Rectal smooth muscle tissue (tissue), 1 donor: ENCODE data around the gene NBPF3.
"Not testable (repeated sequence)": the region's sequence is repeated elsewhere in the genome, so short reads cannot be mapped to it uniquely, and the experiment has no call there.

Source experiments
- H3K27ac ChIP-seq: one replicate; pipeline ENCODE4 v1.7.0; 2013; ENCODE audit warnings: low read depth, low read length, inconsistent platforms
- H3K27me3 ChIP-seq: one replicate; pipeline ENCODE4 v1.7.0; 2013; ENCODE audit warnings: low read length; ENCODE audit not compliant: control insufficient read depth, insufficient read depth
- H3K36me3 ChIP-seq: one replicate; pipeline ENCODE4 v1.7.0; 2013; ENCODE audit warnings: low read length; ENCODE audit not compliant: control insufficient read depth, insufficient read depth
- H3K4me1 ChIP-seq: one replicate; pipeline ENCODE4 v1.7.0; 2013; ENCODE audit warnings: low read length; ENCODE audit not compliant: control insufficient read depth, insufficient read depth
- H3K4me3 ChIP-seq: one replicate; pipeline ENCODE4 v1.7.0; 2013; ENCODE audit warnings: low read length
- H3K9ac ChIP-seq: one replicate; pipeline ENCODE4 v1.7.0; 2013; ENCODE audit warnings: low read length

NBPF3 gene

DNA sequence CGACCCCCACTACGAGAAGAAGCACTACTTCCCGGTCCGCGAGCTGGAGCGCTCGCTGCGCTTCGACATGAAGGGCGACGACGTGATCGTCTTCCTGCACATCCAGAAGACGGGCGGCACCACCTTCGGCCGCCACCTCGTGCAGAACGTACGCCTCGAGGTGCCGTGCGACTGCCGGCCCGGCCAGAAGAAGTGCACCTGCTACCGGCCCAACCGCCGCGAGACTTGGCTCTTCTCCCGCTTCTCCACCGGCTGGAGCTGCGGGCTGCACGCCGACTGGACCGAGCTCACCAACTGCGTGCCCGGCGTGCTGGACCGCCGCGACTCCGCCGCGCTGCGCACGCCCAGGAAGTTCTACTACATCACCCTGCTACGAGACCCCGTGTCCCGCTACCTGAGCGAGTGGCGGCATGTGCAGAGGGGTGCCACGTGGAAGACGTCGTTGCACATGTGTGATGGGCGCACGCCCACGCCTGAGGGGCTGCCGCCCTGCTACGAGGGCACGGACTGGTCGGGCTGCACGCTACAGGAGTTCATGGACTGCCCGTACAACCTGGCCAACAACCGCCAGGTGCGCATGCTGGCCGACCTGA lies 11.4 kb upstream of the NBPF3 start:
- H3K4me1 ChIP-seq, H3K36me3 ChIP-seq, H3K27ac ChIP-seq, H3K4me3 ChIP-seq, H3K9ac ChIP-seq, H3K27me3 ChIP-seq: not testable (repeated sequence)

GRCh38 chr1:21429210-21429609 lies 10.7 kb upstream of the NBPF3 start:
- H3K27ac ChIP-seq, H3K9ac ChIP-seq, H3K4me1 ChIP-seq, H3K36me3 ChIP-seq, H3K4me3 ChIP-seq, H3K27me3 ChIP-seq: not testable (repeated sequence)

DNA sequence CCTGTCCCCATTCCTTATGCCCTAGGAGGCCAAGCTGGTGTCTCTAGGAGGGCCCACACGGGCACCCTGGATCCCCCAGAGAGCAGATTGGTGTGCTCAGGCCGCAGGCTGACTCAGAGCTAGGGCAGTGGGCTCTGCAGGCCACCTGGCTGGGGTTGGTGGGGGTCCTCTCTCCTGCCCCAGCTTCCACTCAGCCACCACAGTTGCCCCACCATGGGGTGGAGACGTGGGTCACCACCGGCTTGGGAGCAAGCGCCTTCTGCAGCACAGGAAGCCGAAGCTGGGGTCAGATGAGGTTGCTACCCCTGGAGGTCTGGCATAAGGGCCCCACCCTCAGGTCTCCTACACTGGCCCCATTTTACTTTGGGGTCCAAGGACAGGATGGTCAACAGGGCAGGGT lies 9.1 kb upstream of the NBPF3 start:
- not testable (repeated sequence) for H3K4me3 ChIP-seq, H3K27me3 ChIP-seq, H3K4me1 ChIP-seq, H3K27ac ChIP-seq, H3K36me3 ChIP-seq, H3K9ac ChIP-seq

DNA sequence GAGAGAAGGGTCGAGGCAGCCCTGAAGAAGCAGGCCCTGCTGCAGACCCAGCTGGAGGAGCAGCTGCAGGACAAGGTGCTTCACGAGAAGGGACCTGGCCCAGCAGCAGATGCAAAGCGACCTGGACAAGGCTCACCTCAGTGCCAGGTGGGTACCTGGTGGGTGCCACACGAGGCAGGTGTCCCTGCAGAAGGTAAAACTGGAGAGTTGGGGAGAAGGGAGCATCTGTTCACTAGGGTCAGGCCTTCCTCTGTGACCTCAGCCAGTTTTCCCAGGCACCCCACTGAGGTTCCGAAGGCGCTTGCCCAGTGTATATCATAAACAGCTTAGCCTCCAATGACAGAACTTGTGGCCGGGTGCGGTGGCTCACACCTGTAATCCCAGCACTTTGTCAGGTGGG lies 5.5 kb upstream of the NBPF3 start:
- Histone ChIP-seq H3K27me3 (no peaks in the 10 kb centered on the region), H3K27ac (no peak overlapping the region), H3K4me3 (no peak overlapping the region), H3K36me3 (no peaks in the 10 kb centered on the region), H3K9ac (no peak overlapping the region), H3K4me1 (no peaks in the 10 kb centered on the region)

GRCh38 chr1:21435646-21436487 lies 4.1 kb upstream of the NBPF3 start:
- peak overlapping the region; percentile 33 for H3K4me3 ChIP-seq
- H3K36me3 ChIP-seq = no peaks in the 10 kb centered on the region
- H3K27ac ChIP-seq = no peak overlapping the region
- H3K9ac ChIP-seq = no peak overlapping the region
- H3K4me1 ChIP-seq = no peaks in the 10 kb centered on the region
- no peaks in the 10 kb centered on the region for H3K27me3 ChIP-seq

DNA sequence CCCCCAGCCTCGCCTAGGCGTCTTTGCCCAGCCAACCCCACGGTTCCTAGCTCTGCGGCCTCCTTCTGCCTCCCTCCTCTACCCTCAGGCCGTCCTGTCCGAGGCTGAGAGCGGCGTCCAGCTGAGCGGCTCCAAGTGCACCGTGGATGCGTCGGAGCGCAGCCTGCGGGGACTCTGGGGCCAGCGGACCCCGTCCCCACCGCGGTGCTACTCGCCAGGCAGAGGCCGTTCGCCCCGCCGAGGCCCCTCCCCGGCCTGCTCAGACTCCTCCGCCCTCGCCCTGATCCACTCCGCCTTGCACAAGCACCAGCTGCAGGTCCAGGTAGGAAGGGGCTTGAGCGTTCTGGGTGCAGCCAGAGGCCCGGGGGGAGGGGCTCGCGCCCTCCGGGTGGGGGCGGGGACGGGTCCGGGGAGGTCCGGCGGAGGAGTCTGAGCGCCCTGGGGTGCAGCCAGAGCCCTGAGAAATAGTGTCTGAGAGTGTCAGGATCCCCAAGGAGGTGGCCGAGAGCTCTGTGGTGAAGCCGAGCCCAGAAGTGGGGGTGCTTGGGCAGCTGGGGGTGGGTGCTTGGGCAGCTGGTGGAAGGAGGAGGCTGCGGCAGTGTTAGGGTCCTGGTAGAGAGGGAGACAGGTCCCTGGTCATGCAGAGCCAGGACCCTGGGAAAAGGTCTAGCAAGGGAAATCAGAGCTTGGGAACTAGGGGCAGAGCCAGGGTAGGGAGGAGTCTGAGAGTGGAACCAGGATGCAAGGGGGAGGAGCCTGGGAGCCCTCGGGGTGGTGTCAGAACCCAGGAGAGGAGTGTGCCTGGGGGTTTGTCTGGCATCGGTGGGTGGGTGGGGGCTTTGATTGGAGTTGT lies 3.2 kb upstream of the NBPF3 start:
- Histone ChIP-seq H3K9ac (no peak overlapping the region), H3K4me1 (no peaks in the 10 kb centered on the region), H3K27ac (no peak overlapping the region), H3K36me3 (no peaks in the 10 kb centered on the region), H3K27me3 (no peaks in the 10 kb centered on the region), H3K4me3 (peak overlapping the region; percentile 47)

- Histone ChIP-seq H3K27ac (no peak overlapping the region), H3K4me3 (no peak overlapping the region), H3K36me3 (no peaks in the 10 kb centered on the region), H3K9ac (no peak overlapping the region), H3K27me3 (no peaks in the 10 kb centered on the region), H3K4me1 (no peaks in the 10 kb centered on the region)
Measured at GRCh38 chr1:21437341-21437640, 2.6 kb upstream of the NBPF3 start.

DNA sequence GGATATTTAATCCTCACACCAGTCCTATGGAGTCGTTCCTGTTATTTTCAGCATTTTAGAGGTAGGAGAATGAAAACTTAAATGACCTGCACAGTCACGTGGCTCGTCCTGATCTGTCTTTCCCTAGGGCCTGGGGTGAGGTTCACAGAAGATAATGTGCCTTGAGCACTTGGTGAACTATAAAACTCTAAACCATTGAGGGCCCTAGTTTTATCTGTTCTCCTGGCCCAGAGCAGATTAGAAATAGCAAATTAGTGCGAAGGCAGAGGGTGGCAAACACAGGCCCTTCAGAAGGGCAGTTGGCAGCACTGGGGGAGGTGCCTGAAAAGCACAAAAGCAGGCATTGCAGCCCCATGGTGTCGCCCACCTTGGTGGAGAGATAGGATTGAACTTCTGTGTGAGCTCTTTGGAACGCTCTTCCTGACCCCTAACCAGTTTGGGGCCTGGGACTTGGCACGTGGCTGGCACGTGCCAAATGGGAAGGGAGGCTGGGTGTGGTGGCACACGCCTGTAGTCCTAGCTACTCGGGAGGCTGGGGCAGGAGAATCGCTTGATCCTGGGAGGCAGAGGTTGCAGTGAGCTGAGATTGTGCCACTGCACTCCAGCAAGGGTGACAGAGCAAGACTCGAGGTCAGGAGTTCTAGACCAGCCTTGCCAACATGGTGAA lies 1.2 kb upstream of the NBPF3 start:
- not testable (repeated sequence) for H3K27ac ChIP-seq, H3K9ac ChIP-seq, H3K27me3 ChIP-seq, H3K36me3 ChIP-seq, H3K4me3 ChIP-seq, H3K4me1 ChIP-seq

DNA sequence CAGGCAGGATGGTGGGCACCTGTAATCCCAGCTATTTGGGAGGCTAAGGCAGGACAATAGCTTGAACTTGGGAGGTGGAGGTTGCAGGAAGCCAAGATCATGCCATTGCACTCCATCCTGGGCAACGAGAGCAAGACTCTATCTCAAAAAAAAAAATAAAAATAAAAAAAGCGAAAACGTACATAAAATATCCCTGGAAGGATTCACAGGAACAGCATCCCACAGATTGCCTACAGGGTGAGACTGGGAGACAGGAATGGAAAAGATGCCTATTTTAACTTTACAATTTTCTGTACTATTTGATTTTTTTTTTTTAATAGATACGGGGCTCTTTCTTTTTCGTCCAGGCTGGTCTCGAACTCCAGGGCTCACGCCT lies 604 bp upstream of the NBPF3 start:
- Histone ChIP-seq H3K27ac (no peak overlapping the region), H3K4me1 (no peaks in the 10 kb centered on the region), H3K9ac (no peak overlapping the region), H3K36me3 (no peaks in the 10 kb centered on the region), H3K4me3 (peak overlapping the region; percentile 69), H3K27me3 (no peaks in the 10 kb centered on the region)

DNA sequence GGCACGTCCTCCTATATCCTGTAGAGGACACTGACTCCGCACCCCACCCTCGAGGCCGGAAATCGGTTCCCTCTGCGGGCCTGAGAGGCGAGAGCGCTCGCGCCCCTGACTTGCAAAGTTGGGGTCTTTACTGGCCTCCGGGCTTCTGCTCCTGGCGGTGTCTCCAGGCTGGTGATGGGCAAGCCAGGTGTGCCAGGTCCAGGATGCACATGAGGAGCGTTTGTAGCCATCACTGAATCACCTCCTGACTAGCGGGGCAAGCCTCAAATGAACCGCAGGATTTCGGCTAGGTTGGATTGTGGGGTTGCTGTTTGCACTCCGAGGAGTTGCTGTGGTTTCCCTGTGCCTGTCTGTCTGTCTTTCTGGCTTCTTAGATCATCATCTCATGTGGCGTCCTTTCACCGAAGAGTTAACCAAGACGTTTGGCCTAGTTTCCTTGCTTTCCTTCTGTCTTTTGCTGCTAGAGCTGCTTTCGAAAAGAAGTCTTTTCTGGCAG lies 741 bp downstream of the NBPF3 start:
- peak overlapping the region; percentile 69 for H3K4me3 ChIP-seq
- not testable (repeated sequence) for H3K9ac ChIP-seq, H3K27ac ChIP-seq, H3K27me3 ChIP-seq, H3K4me1 ChIP-seq, H3K36me3 ChIP-seq

DNA sequence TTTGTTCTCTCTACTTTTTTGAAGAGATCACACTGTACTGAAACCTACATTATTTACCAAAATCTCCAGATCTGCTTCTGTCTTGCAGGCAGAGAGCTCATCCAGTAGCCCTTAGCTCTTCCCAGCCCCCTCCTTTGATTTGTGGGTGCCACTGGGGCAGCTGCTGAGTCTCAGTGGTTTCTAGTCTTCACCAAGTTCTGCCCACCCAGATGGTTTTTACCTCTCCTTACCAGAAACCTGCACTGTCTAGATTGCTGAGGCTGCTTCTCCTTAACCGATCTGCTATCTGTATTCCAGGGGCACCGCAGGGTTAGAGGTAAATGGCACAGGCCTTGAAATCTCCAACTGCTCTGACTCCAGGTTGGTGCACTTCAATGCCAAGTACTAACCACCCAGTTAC lies 6.7 kb downstream of the NBPF3 start:
- not testable (repeated sequence) for H3K36me3 ChIP-seq, H3K9ac ChIP-seq, H3K27ac ChIP-seq, H3K4me3 ChIP-seq, H3K27me3 ChIP-seq, H3K4me1 ChIP-seq

DNA sequence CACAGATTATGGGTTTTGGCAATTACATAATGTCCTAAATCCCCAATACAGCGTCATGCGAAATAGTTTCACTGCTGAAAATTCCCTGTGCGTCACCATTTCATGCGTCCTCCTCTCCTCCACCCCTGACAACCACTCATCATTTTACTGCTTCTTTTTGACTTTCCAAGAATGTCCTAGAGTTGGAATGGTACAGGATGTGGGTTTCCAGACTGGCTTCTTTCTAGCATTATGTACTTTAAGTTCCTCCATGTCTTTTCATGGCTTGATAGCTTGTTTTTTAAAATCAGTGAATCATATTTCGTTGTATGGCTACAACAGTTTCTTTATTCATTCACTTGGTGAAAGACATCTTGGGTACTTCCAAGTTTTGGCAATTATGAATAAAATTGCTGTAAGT lies 7.4 kb downstream of the NBPF3 start:
- Histone ChIP-seq H3K4me1 (no peaks in the 10 kb centered on the region), H3K9ac (no peak overlapping the region), H3K27ac (no peak overlapping the region), H3K4me3 (no peak overlapping the region), H3K36me3 (no peaks in the 10 kb centered on the region), H3K27me3 (no peaks in the 10 kb centered on the region)
